HCT116 (cell line): ENCODE results near the gene ERC2. TPM values are rescaled to one million over a fixed set of nuclear protein-coding genes. Genes with fewer than 3 reads are reported as not detected.

ENCODE experiments used
- ATAC-seq: fragments of 200-7000 bp; cut with Tn5 transposase; 2 replicates; pipeline ENCODE4 v1.9.1; 2020; ENCODE audit warnings: mild to moderate bottlenecking, moderate library complexity
- BruUV-seq: library from RNA; stranded (reverse); fragments of 400-500 nt; replicated peaks from 2 replicates; lab custom pipeline; 2021; lab: Mats Ljungman, UMichigan
- CTCF ChIA-PET: fragments of 300-600 bp; sonication (Branson Sonifier 250); formaldehyde crosslinking; loops from one replicate; lab custom pipeline; 2021; ENCODE audit warnings: antibody characterized with exemption; lab: Charles Lee
- POLR2A ChIA-PET: fragments of 300-600, 350-600 bp; sonication (Branson Sonifier 250); formaldehyde crosslinking; loops from one replicate; lab custom pipeline; 2021; ENCODE audit warnings: antibody characterized with exemption; lab: Charles Lee
- RAD21 ChIA-PET, 2 experiments: fragments of 300-600 bp; sonication (Branson Sonifier 250); formaldehyde crosslinking; loops; one replicate each; lab custom pipeline; 2023; ENCODE audit warnings: low total read pairs in 2 of 2; ENCODE audit not compliant: uncharacterized antibody in 2 of 2, unreplicated experiment in 2 of 2, low non-redundant PET in 1 of 2; lab: Charles Lee
- DNase-seq: peaks from one replicate; pipeline ENCODE4 v3.0.0-alpha.2; 2010; ENCODE audit warnings: low read depth, low spot score
- H2AFZ ChIP-seq: fragments of 200-600 bp; shearing (Covaris generic), sonication (generic); 2 replicates; pipeline ENCODE4 v1.6.1; 2017; ENCODE audit warnings: low read depth, mixed run types, mixed read lengths, antibody characterized with exemption, low read length; ENCODE audit not compliant: poor library complexity, severe bottlenecking
- H3K27ac ChIP-seq: 2 replicates; pipeline ENCODE4 v1.5.1; 2012; ENCODE audit warnings: low read depth, low read length
- H3K27me3 ChIP-seq: fragments of 200-600 bp; sonication (generic); 2 replicates; pipeline ENCODE4 v1.6.1; 2016; ENCODE audit warnings: mixed run types, low read length, mixed read lengths; ENCODE audit not compliant: insufficient read depth
- H3K36me3 ChIP-seq, 2 experiments: fragments of 200-500 bp in 1 of 2; fragments of 200-600 bp in 1 of 2; sonication (Bioruptor generic) in 1 of 2; sonication (generic) in 1 of 2; 2 replicates each; pipeline versions ENCODE4 v1.5.1 to v1.6.1; 2014 to 2016; ENCODE audit warnings: low read length in 2 of 2, inconsistent platforms in 1 of 2, mixed read lengths in 1 of 2, mixed run types in 1 of 2; ENCODE audit not compliant: insufficient read depth in 2 of 2, control insufficient read depth in 1 of 2
- H3K4me1 ChIP-seq, 2 experiments: fragments of 200-600 bp in 1 of 2; sonication (generic) in 1 of 2; 2 replicates each; pipeline versions ENCODE4 v1.5.1 to v1.6.1; 2012 to 2017; ENCODE audit warnings: low read length in 2 of 2, inconsistent platforms in 1 of 2, mild to moderate bottlenecking in 1 of 2, mixed read lengths in 1 of 2, mixed run types in 1 of 2, moderate library complexity in 1 of 2; ENCODE audit not compliant: insufficient read depth in 2 of 2, control insufficient read depth in 1 of 2
- H3K4me2 ChIP-seq: fragments of 200-600 bp; sonication (generic); 2 replicates; pipeline ENCODE4 v1.6.1; 2017; ENCODE audit warnings: mixed run types, low read length, mixed read lengths
- H3K4me3 ChIP-seq, 2 experiments: fragments of 200-600 bp in 1 of 2; sonication (generic) in 1 of 2; replicated peaks in 1 of 2; 2 replicates each; pipeline ENCODE4 v1.5.1; 2011 to 2016; ENCODE audit warnings: low read length in 2 of 2, control low read depth in 1 of 2, low read depth in 1 of 2, mild to moderate bottlenecking in 1 of 2, mixed read lengths in 1 of 2, mixed run types in 1 of 2
- H3K79me2 ChIP-seq: fragments of 200-600 bp; sonication (generic); 2 replicates; pipeline ENCODE4 v1.6.1; 2017; ENCODE audit warnings: mild to moderate bottlenecking, mixed run types, low read length, moderate library complexity, mixed read lengths; ENCODE audit not compliant: insufficient read depth
- H3K9ac ChIP-seq: fragments of 200-600 bp; sonication (generic); 2 replicates; pipeline ENCODE4 v1.6.1; 2016; ENCODE audit warnings: low read length, mixed read lengths
- H3K9me2 ChIP-seq: fragments of 200-600 bp; sonication (generic), shearing (Covaris generic); 2 replicates; pipeline ENCODE4 v1.6.1; 2017; ENCODE audit warnings: mixed run types, mild to moderate bottlenecking, moderate library complexity; ENCODE audit not compliant: insufficient read depth
- H3K9me3 ChIP-seq, 2 experiments: fragments of 200-500 bp in 1 of 2; fragments of 200-600 bp in 1 of 2; sonication (Bioruptor generic) in 1 of 2; sonication (generic) in 1 of 2; 2 replicates each; pipeline ENCODE4 v1.6.1; 2014 to 2017; ENCODE audit warnings: low read length in 2 of 2, mixed read lengths in 2 of 2, inconsistent platforms in 1 of 2, low read depth in 1 of 2, mild to moderate bottlenecking in 1 of 2, mixed run types in 1 of 2, moderate library complexity in 1 of 2; ENCODE audit not compliant: control insufficient read depth in 1 of 2, insufficient read depth in 1 of 2
- H4K20me1 ChIP-seq: fragments of 200-600 bp; sonication (generic), shearing (Covaris generic); 2 replicates; pipeline ENCODE4 v1.6.1; 2017; ENCODE audit warnings: mixed run types, mild to moderate bottlenecking, moderate library complexity; ENCODE audit not compliant: insufficient read depth
- CBX3 ChIP-seq: IDR thresholded peaks from 2 replicates; pipeline ENCODE4 v1.6.1; 2012; ENCODE audit warnings: low read depth
- CEBPB ChIP-seq: IDR thresholded peaks from 2 replicates; pipeline ENCODE4 v1.6.1; 2012; ENCODE audit warnings: low read depth
- EZH2 ChIP-seq: fragments of 200-600 bp; sonication (generic); IDR thresholded peaks from 2 replicates; pipeline ENCODE4 v1.6.1; 2017; ENCODE audit warnings: antibody characterized with exemption, mixed run types
- FOSL1 ChIP-seq: IDR thresholded peaks from 2 replicates; pipeline ENCODE4 v1.6.1; 2012; ENCODE audit warnings: low read depth
- JUND ChIP-seq: IDR thresholded peaks from 2 replicates; pipeline ENCODE4 v1.6.1; 2012
- POLR2AphosphoS5 ChIP-seq: IDR thresholded peaks from 2 replicates; pipeline ENCODE4 v1.6.1; 2011; ENCODE audit warnings: mild to moderate bottlenecking, low read depth, low read length, moderate library complexity
- RAD21 ChIP-seq: IDR thresholded peaks from 2 replicates; pipeline ENCODE4 v1.6.1; 2012; ENCODE audit warnings: low read depth, mild to moderate bottlenecking
- REST ChIP-seq: IDR thresholded peaks from 2 replicates; pipeline ENCODE4 v1.6.1; 2012; ENCODE audit warnings: low read depth
- TCF7L2 ChIP-seq: IDR thresholded peaks from 2 replicates; pipeline ENCODE4 v1.7.0; 2011; ENCODE audit warnings: borderline replicate concordance, inconsistent platforms; ENCODE audit not compliant: insufficient read depth, insufficient read length; ENCODE audit errors: extremely low read depth
- ZNF274 ChIP-seq: fragments of 200-500 bp; sonication (Bioruptor generic); IDR thresholded peaks from 2 replicates; pipeline ENCODE4 v1.6.1; 2014; ENCODE audit warnings: mild to moderate bottlenecking, low read depth, low read length, inconsistent platforms
- intact Hi-C: fragments of 100-400 bp; cut with micrococcal nuclease; formaldehyde crosslinking; loops from 2 replicates; pipeline ENCODE4 v1.10.0; 2022
- total RNA-seq: library from RNA; stranded (reverse); gene quantifications from one replicate; pipeline ENCODE4 v1.2.1, GENCODE V29; 2021; ENCODE audit not compliant: unreplicated experiment
- TF ChIP-seq, protein P1 (sequence below): IDR thresholded peaks from 2 replicates; pipeline ENCODE4 v1.6.1; 2012

Gene ERC2
- total RNA-seq, 1 experiment from 2014 or later = not detected

GRCh38 chr3:55597641-55598040 is 870.6 kb downstream of the ERC2 start:
- ATAC-seq (no peak), DNase-seq (no peak)
- H3K36me3 ChIP-seq = no peaks in the 10 kb centered on the region
- H3K4me2 ChIP-seq = no peak overlapping the region
- no peaks in the 10 kb centered on the region for H3K27me3 ChIP-seq
- ChIA-PET CTCF (no interaction called here), POLR2A (no interaction called here), RAD21 (no interaction called here)
- no peaks in the 10 kb centered on the region for H3K4me1 ChIP-seq
- H3K79me2 ChIP-seq = no peaks in the 10 kb centered on the region
- no peak overlapping the region for H3K4me3 ChIP-seq
- H2AFZ ChIP-seq = no peak overlapping the region
- peaks cover 0 to 3% of the 10 kb centered on the region in 2 experiments; a peak in 2 of 4 replicates for H3K9me3 ChIP-seq
- no peaks in the 10 kb centered on the region for H4K20me1 ChIP-seq
- TF ChIP-seq CEBPB (no peak), FOSL1 (no peak), JUND (no peak), REST (no peak), ZNF274 (no peak), CBX3 (no peak), TCF7L2 (no peak), POLR2AphosphoS5 (no peak), RAD21 (no peak), EZH2 (no peak)
- TF ChIP-seq, protein P1, sequence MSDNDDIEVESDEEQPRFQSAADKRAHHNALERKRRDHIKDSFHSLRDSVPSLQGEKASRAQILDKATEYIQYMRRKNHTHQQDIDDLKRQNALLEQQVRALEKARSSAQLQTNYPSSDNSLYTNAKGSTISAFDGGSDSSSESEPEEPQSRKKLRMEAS = no peak
- intact Hi-C loops = no loop called here
- H3K9ac ChIP-seq = no peak overlapping the region
- H3K9me2 ChIP-seq = no peaks in the 10 kb centered on the region
- no TSS peak for BruUV-seq
- H3K27ac ChIP-seq = no peak overlapping the region
